Loucy (cell line): Measurements from ENCODE around the gene HPSE2.

Experiments used
- EZH2phosphoT487 ChIP-seq: fragments of 200-600 bp; IDR thresholded peaks from 2 replicates; pipeline ENCODE4 v1.6.1; 2018; ENCODE audit warnings: antibody characterized with exemption, mild to moderate bottlenecking, moderate library complexity, borderline replicate concordance
- TF ChIP-seq, protein P1 (sequence below): fragments of 200-600 bp; sonication (generic); conservative IDR thresholded peaks from 2 replicates; pipeline ENCODE4 v1.5.1; 2014; ENCODE audit warnings: mild to moderate bottlenecking, antibody characterized with exemption, low read length

DNA sequence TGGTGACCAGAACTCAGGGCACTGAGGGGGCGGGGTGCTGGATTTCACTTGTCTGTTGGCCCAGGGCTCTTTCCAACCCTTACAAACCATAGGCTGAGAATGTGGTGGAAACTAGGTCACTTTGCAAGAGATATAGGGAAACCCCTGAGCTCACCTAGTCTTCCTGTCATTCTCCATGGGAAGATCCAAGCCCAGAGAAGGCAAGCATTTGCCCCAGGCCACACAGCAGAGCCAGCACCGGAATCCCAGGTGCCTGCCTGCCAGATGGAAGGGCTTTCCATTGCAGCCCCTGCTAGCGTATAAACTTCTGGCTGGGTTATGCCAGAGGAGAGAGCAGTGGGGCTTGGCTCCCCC is 821.1 kb downstream of the HPSE2 start:
- TF ChIP-seq, protein P1, sequence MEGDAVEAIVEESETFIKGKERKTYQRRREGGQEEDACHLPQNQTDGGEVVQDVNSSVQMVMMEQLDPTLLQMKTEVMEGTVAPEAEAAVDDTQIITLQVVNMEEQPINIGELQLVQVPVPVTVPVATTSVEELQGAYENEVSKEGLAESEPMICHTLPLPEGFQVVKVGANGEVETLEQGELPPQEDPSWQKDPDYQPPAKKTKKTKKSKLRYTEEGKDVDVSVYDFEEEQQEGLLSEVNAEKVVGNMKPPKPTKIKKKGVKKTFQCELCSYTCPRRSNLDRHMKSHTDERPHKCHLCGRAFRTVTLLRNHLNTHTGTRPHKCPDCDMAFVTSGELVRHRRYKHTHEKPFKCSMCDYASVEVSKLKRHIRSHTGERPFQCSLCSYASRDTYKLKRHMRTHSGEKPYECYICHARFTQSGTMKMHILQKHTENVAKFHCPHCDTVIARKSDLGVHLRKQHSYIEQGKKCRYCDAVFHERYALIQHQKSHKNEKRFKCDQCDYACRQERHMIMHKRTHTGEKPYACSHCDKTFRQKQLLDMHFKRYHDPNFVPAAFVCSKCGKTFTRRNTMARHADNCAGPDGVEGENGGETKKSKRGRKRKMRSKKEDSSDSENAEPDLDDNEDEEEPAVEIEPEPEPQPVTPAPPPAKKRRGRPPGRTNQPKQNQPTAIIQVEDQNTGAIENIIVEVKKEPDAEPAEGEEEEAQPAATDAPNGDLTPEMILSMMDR, result no peak
- no peak for TF ChIP-seq EZH2phosphoT487
